HepG2 (cell line): ENCODE data around the gene MTMR4. TPM values are rescaled to one million over a fixed set of nuclear protein-coding genes. Genes with fewer than 3 reads are reported as not detected.

ENCODE experiments used
- AGO1 ChIP-seq: fragments of 200-400 bp; formaldehyde crosslinking; IDR thresholded peaks from 2 replicates; pipeline ENCODE4 v1.6.1; 2017; ENCODE audit warnings: mild to moderate bottlenecking, low read depth, low read length, moderate library complexity; ENCODE audit not compliant: poor library complexity, severe bottlenecking
- AGO2 ChIP-seq: fragments of 200-400 bp; formaldehyde crosslinking; optimal IDR thresholded peaks from 2 replicates; pipeline ENCODE3; 2017; ENCODE audit warnings: mild to moderate bottlenecking, low read depth, low read length, moderate library complexity
- FOXA3 ChIP-seq: IDR thresholded peaks from 2 replicates; pipeline ENCODE4 v1.6.1; 2016; ENCODE audit warnings: missing genetic modification reagents, missing compliant biosample characterization
- GATAD2A ChIP-seq: IDR thresholded peaks from 2 replicates; pipeline ENCODE4 v1.6.1; 2016
- IRF2 ChIP-seq: IDR thresholded peaks from 2 replicates; pipeline ENCODE4 v1.6.1; 2018; ENCODE audit warnings: missing genetic modification reagents, missing compliant biosample characterization
- MTF1 ChIP-seq: sonication (generic); formaldehyde crosslinking; IDR thresholded peaks from 2 replicates; pipeline ENCODE4 v1.5.0; 2020; ENCODE audit warnings: missing genetic modification reagents
- MYC ChIP-seq: sonication (generic); formaldehyde crosslinking; IDR thresholded peaks from 2 replicates; pipeline ENCODE4 v1.9.0; 2021; ENCODE audit warnings: missing genetic modification reagents, borderline replicate concordance
- NFIC ChIP-seq: IDR thresholded peaks from 2 replicates; pipeline ENCODE4 v1.6.1; 2012; ENCODE audit warnings: mild to moderate bottlenecking, low read length, inconsistent platforms
- NRL ChIP-seq: sonication (generic); formaldehyde crosslinking; IDR thresholded peaks from 2 replicates; pipeline ENCODE4 v1.5.0; 2020; ENCODE audit warnings: missing genetic modification reagents, mild to moderate bottlenecking, moderate library complexity, borderline replicate concordance
- PRDM4 ChIP-seq: sonication (generic); formaldehyde crosslinking; IDR thresholded peaks from 2 replicates; pipeline ENCODE4 v1.9.0; 2021; ENCODE audit warnings: missing genetic modification reagents, borderline replicate concordance
- REXO4 ChIP-seq: sonication (generic); formaldehyde crosslinking; IDR thresholded peaks from 2 replicates; pipeline ENCODE4 v1.8.0; 2022; ENCODE audit warnings: missing genetic modification reagents, mild to moderate bottlenecking, borderline replicate concordance
- SAP130 ChIP-seq: IDR thresholded peaks from 2 replicates; pipeline ENCODE4 v1.6.1; 2016; ENCODE audit warnings: low read depth
- SIX1 ChIP-seq: sonication (generic); formaldehyde crosslinking; IDR thresholded peaks from 2 replicates; pipeline ENCODE4 v1.4.0; 2020; ENCODE audit warnings: missing genetic modification reagents, borderline replicate concordance
- SMAD9 ChIP-seq: sonication (generic); formaldehyde crosslinking; IDR thresholded peaks from 2 replicates; pipeline ENCODE4 v1.5.1; 2020; ENCODE audit warnings: mild to moderate bottlenecking, missing genetic modification reagents
- ZMYM2 ChIP-seq: sonication (generic); formaldehyde crosslinking; IDR thresholded peaks from 2 replicates; pipeline ENCODE4 v1.8.0; 2022; ENCODE audit warnings: mild to moderate bottlenecking, missing genetic modification reagents
- ZNF207 ChIP-seq: fragments of 450-650 bp; IDR thresholded peaks from 2 replicates; pipeline ENCODE4 v1.6.1; 2016; ENCODE audit warnings: antibody characterized with exemption, borderline replicate concordance
- ZNF276 ChIP-seq: sonication (generic); formaldehyde crosslinking; IDR thresholded peaks from 2 replicates; pipeline ENCODE4 v1.4.0; 2020; ENCODE audit warnings: mild to moderate bottlenecking, low read depth, missing genetic modification reagents
- ZNF3 ChIP-seq: IDR thresholded peaks from 2 replicates; pipeline ENCODE4 v1.7.0; 2017; ENCODE audit warnings: inconsistent platforms
- ZNF333 ChIP-seq: sonication (generic); formaldehyde crosslinking; IDR thresholded peaks from 2 replicates; pipeline ENCODE4 v1.4.0; 2020; ENCODE audit warnings: mild to moderate bottlenecking, missing genetic modification reagents, borderline replicate concordance
- ZNF501 ChIP-seq: sonication (generic); formaldehyde crosslinking; IDR thresholded peaks from 2 replicates; pipeline ENCODE4 v1.5.1; 2020; ENCODE audit warnings: mild to moderate bottlenecking, moderate library complexity, missing genetic modification reagents
- ZNF557 ChIP-seq: sonication (generic); formaldehyde crosslinking; IDR thresholded peaks from 2 replicates; pipeline ENCODE4 v1.4.0; 2020; ENCODE audit warnings: missing genetic modification reagents
- ZNF878 ChIP-seq: sonication (generic); formaldehyde crosslinking; IDR thresholded peaks from 2 replicates; pipeline ENCODE4 v1.8.1; 2023; ENCODE audit warnings: mild to moderate bottlenecking, missing genetic modification reagents, moderate library complexity
- polyA plus RNA-seq, 8 experiments: library from polyadenylated mRNA; depleted of rRNA in 3 of 8; stranded (reverse) in 7 of 8; unstranded in 1 of 8; fragments of >200 nt; fragmentation: Illumina TruSeq in 4 of 8; extraction: Trizol in 4 of 8; gene quantifications; 2 replicates each; pipeline versions ENCODE4 v1.2.1 to v1.2.3, GENCODE V29; 2011 to 2016; ENCODE audit warnings: low read depth in 4 of 8, missing spikeins in 1 of 8, mixed read lengths in 1 of 8; ENCODE audit not compliant: insufficient read depth in 1 of 8
- total RNA-seq, 5 experiments: library from RNA; depleted of rRNA; stranded (reverse); fragments of >200 nt; fragmentation: Illumina TruSeq; extraction: Trizol; gene quantifications; 2 replicates each; pipeline ENCODE4 v1.2.3, GENCODE V29; 2016; ENCODE audit warnings: low read depth in 1 of 5
- TF ChIP-seq, protein P1 (sequence below): sonication (generic); formaldehyde crosslinking; IDR thresholded peaks from 2 replicates; pipeline ENCODE4 v1.4.0; 2020; ENCODE audit warnings: mild to moderate bottlenecking, missing genetic modification reagents
- TF ChIP-seq, protein P2 (sequence below), 2 experiments: fragments of 450-650 bp in 1 of 2; sonication (generic) in 1 of 2; formaldehyde crosslinking; IDR thresholded peaks; 2 replicates each; pipeline versions ENCODE4 v1.5.0 to v1.8.0; 2020 to 2022; ENCODE audit warnings: mild to moderate bottlenecking in 1 of 2, missing genetic modification reagents in 1 of 2
- TF ChIP-seq, protein P3 (sequence below): sonication (generic); formaldehyde crosslinking; IDR thresholded peaks from 2 replicates; pipeline ENCODE4 v1.4.0; 2020; ENCODE audit warnings: missing genetic modification reagents

Gene MTMR4
- total and polyA plus RNA-seq, 2 of the 13 experiments (the other 11 are each of a cell fraction or from before 2014, with no cell fraction given), result 62.5 to 65.1 TPM

GRCh38 chr17:58534331-58534730, 19.9 kb upstream of the MTMR4 start (continued):
- no peak for TF ChIP-seq ZNF878 (CRISPR knock-in tag)
- TF ChIP-seq REXO4 (CRISPR knock-in tag), result no peak
- TF ChIP-seq ZNF501 (CRISPR knock-in tag), result no peak
- TF ChIP-seq GATAD2A (CRISPR knock-in tag), result no peak
- TF ChIP-seq SAP130 (CRISPR knock-in tag), result peak; percentile 1; the same call in 1 of the 2 replicates
- TF ChIP-seq FOXA3 (CRISPR knock-in tag), result no peak
- no peak for TF ChIP-seq ZNF207
- TF ChIP-seq SIX1 (CRISPR knock-in tag), result no peak
- TF ChIP-seq PRDM4 (CRISPR knock-in tag), result no peak
- TF ChIP-seq, protein P1, sequence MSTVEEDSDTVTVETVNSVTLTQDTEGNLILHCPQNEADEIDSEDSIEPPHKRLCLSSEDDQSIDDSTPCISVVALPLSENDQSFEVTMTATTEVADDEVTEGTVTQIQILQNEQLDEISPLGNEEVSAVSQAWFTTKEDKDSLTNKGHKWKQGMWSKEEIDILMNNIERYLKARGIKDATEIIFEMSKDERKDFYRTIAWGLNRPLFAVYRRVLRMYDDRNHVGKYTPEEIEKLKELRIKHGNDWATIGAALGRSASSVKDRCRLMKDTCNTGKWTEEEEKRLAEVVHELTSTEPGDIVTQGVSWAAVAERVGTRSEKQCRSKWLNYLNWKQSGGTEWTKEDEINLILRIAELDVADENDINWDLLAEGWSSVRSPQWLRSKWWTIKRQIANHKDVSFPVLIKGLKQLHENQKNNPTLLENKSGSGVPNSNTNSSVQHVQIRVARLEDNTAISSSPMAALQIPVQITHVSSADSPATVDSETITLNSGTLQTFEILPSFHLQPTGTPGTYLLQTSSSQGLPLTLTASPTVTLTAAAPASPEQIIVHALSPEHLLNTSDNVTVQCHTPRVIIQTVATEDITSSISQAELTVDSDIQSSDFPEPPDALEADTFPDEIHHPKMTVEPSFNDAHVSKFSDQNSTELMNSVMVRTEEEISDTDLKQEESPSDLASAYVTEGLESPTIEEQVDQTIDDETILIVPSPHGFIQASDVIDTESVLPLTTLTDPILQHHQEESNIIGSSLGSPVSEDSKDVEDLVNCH (CRISPR knock-in tag), result no peak
- peak; percentile 17; the same call in 1 of the 2 replicates for TF ChIP-seq MYC (CRISPR knock-in tag)
- no peak for TF ChIP-seq MTF1 (CRISPR knock-in tag)
- TF ChIP-seq, protein P2, sequence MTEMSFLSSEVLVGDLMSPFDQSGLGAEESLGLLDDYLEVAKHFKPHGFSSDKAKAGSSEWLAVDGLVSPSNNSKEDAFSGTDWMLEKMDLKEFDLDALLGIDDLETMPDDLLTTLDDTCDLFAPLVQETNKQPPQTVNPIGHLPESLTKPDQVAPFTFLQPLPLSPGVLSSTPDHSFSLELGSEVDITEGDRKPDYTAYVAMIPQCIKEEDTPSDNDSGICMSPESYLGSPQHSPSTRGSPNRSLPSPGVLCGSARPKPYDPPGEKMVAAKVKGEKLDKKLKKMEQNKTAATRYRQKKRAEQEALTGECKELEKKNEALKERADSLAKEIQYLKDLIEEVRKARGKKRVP (CRISPR knock-in tag; IDR thresholded peaks at IDR 0.05), result peak in 1 of 2 experiments; percentile 78; a peak in 1 of 4 replicates
- TF ChIP-seq, protein P3, sequence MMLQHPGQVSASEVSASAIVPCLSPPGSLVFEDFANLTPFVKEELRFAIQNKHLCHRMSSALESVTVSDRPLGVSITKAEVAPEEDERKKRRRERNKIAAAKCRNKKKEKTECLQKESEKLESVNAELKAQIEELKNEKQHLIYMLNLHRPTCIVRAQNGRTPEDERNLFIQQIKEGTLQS, result no peak
- TF ChIP-seq AGO2, result no peak
- TF ChIP-seq NRL (CRISPR knock-in tag), result no peak
- no peak for TF ChIP-seq ZNF276
- no peak for TF ChIP-seq IRF2 (CRISPR knock-in tag)
- TF ChIP-seq SMAD9 (CRISPR knock-in tag), result no peak
- 0 out of 2 replicates have a peak, but pooled peaks have one; percentile 25 for TF ChIP-seq ZMYM2
- no peak for TF ChIP-seq ZNF333 (CRISPR knock-in tag)
- no peak for TF ChIP-seq AGO1
- TF ChIP-seq ZNF3 (CRISPR knock-in tag), result no peak
- TF ChIP-seq ZNF557, result no peak
- no peak for TF ChIP-seq NFIC
